Measurements from ENCODE around the gene FBXO8.

The FBXO8 gene

GRCh38 chr4:174245714-174246113, 37.8 kb downstream of the FBXO8 start:
- no peak for DNase-seq (ENCODE audit: low read depth in 2 of 2)

DNA sequence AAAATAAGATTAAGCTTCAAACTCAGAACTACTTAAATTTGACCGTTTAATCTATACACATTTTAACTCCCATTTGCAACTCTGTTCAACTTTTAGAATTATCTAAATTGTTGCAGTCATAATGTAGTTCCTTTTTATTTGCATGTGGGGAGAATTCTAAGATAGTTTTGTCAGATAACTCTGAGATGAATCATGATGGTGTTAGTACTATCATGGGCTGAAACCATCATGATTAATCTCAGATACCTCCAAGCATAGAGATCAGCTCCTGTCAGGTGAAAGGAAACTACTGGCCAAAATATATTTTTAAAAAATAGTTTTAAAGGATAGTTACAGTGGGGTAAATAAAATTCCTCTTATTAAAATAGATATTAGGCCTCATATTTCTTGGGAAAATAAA, 39.0 kb downstream of the FBXO8 start:
- DNase-seq (ENCODE audit: low read depth in 2 of 2): no peak

DNA sequence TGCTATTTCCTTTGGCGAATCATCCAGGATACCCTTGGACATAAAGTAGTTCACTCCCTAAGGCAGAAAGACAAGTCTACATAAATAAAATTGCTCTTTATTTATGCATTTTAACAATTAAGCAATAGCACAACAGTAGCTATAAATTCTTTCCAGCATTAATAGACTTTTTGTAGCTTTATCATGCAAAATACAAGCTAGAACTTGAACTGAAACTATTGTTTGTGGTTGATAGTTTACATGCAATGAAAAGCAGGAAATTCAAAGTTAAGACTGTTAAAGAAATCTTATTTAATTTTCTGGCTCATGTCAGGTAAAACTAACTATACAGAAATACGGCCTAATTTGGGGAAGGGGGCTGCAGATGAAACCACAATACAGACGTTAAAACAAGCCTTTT, 42.3 kb downstream of the FBXO8 start:
- no peak for DNase-seq (ENCODE audit: low read depth in 2 of 2)

DNA sequence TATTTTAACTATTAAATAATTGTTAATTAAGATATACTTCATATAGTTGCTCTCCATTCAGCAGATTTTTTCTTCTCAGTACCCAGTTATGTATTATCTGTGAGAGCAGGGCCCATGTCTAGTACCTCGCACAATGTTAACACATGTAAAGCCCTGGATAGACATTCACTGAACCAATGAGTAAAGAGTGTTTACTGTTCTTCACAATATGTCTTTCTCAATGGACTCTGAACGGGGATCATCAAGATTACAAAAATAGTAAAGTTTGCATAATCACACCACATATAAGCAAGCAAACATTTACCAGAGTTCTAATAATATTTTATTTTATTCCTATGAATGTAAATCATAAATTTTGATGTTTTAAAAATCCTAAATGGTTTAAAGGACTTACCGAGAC, 47.1 kb downstream of the FBXO8 start:
- DNase-seq (ENCODE audit: low read depth in 2 of 2): no peak

GRCh38 chr4:174230680-174231079, 52.8 kb downstream of the FBXO8 start:
- no peak for DNase-seq (ENCODE audit: low read depth in 2 of 2)

- DNase-seq (ENCODE audit: low read depth in 2 of 2): no peak
These were observed 53.3 kb downstream of the FBXO8 start for GRCh38 chr4:174230148-174230547.

DNA sequence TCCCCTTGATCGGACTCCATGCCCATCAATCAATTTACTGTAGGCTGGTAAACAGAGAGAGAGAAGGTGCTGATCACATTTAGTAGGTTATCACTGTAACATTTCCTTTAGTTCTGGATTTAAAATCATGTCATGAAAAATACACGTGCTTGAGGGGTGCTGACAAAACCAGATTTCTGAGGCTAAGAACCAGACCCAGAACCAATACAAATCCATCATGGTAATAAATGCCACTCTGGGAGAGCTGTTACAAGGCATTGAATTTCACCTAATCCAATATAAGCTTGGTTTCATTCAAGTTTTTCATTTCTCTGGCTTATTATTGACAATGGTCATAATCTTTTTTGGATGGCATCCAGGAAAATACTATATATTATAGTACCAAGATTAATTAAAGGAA, 54.5 kb downstream of the FBXO8 start:
- DNase-seq (ENCODE audit: low read depth in 2 of 2): no peak

DNA sequence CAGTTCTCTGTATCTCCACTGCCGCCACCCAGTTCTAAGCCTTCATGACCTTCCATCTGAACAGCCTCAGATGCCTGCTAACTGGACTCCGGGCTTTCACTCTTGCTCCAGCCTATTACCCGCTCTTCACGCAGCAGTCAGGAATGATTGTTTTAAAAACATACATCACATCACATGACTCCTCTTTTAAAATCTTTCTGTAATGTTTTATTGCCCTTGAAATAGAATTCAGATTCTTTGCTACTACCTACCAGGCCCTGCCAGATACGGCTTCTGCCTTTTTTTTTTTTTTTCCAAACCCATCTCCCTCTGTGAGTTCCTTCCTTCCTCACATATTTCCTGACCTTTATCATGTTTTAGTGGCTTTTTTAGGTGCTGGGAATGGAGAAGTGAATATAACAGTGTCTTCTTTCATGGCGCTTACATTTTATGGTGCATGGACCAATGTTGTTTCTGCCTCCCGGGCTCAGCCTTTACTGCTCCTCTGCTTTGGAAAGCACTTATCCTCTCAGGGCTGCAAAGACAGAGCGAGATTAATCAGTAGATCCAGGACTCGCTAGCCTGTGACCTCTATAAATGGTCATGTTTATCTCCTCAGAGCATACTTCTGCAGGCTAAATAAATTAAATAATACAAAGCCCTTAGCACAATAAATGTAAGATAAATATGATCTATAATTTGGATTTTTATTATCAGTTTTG, 58.0 kb downstream of the FBXO8 start:
- DNase-seq (ENCODE audit: low read depth in 2 of 2): no peak

DNA sequence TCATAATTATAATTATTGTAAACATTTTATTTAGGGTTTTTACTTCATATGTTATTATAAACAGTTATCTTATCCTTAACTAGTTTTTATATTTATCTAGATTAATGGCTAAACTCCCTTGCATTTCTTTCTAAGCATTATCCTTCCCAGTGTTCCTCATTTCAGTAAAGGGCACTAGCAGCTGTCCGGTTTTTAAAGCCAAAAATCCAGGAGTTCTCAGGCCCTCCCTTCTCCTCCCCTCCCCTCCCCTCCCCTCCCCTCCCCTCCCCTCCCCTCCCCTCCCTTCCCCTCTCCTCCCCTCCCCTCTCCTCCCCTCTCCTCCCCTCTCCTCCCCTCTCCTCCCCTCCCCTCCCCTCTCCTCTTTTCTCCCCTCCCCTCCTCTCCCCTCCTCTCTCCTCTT, 58.9 kb downstream of the FBXO8 start:
- DNase-seq (ENCODE audit: low read depth in 2 of 2): no peak

GRCh38 chr4:174222266-174222872, 61.1 kb downstream of the FBXO8 start:
- DNase-seq (ENCODE audit: low read depth in 2 of 2): no peak

DNA sequence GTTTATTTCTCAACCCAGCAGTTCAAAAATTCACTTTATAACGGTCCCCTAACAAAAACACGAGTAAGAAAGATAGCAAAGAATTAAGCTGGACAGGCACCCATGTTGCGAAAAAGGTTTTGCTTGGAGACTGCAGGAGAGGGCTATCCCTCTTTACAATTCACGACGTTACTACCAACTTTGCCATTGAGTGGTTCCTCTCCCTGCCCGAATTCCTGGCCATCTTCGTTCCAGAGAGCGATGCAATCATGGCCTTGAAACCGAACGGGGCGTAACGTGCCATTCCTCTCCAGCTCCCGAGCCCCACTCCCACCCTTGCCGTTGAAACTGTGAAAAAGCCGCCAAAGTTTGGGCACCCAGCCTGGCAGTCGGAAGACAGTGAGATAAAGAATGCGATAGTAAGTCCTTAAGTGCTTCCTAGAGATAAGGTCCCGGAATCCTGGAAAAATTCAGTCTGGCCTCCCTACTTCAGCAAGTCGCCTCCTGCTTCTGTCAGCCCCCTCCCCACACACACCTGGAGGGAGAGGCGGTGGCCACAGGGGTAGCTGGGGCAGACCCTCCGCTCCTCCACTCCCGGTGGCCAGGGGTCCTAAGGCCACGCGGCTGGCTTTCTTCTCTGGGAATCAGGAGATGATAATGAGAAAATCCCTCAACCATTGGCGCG, 65.2 kb downstream of the FBXO8 start:
- DNase-seq (ENCODE audit: low read depth in 2 of 2): no peak

DNA sequence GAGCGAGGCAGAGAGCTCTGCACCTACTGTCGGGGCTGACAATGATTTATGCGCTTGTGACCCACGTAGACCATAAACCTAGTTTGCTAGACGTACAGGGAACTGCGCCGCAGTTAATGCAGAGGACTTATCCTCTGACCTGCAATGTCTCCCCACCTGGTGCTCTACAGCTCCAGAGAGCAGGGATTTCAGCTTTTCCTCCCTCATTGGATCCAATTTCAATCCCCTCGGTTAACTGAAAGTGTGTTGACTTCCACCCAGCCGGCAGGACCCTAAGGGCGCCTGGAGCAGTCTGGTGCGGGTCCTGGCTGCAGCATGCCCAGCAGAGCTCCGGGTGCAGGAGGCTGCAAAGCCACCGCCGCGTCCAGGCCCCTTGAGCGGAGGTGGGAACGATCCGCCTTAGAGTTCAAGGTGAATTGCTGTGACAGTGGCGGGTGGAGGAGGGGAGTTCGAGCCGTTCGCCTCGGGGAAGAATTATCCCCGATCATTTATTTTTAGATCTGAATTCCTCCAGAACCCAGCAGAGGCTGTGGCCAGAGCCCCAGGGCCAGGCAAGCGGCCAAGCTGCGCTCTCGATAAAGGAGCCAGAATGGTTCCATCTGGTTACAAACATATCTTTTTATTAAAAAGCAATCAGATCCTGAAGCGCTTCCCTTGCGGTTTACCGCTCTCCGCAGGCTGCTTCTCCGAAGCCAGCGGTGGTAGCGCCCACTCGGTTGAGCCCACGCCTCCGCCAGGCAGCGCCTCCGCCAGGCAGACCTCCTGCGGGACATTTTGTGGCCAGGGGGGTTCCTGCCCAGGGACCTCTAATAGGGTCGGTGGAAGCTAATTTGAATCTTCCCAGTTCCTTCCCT, 66.0 kb downstream of the FBXO8 start:
- no peak for DNase-seq (ENCODE audit: low read depth in 2 of 2)

DNA sequence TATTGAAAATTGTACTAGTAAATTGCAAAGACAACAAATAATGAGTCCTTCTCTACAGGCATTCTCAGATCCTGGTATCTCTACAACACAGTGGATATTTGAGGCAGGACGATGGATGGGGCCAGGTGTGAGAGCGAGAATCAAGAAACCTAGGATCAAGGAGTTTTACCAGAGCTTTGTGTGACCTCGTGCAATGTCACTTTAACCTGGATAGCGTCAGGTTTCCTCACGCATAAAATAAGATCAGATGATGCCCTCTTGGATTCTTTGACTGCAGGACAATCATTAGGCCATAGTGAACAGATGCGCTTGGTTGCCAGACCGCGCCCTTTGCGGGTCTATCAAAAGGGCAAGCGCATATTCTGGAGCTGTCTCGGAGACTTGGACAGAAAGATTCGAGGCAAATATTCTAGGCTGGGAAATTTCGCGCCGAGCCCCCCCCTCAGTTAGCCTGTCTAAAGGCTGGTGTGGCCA, 66.6 kb downstream of the FBXO8 start:
- no peak for DNase-seq (ENCODE audit: low read depth in 2 of 2)

DNA sequence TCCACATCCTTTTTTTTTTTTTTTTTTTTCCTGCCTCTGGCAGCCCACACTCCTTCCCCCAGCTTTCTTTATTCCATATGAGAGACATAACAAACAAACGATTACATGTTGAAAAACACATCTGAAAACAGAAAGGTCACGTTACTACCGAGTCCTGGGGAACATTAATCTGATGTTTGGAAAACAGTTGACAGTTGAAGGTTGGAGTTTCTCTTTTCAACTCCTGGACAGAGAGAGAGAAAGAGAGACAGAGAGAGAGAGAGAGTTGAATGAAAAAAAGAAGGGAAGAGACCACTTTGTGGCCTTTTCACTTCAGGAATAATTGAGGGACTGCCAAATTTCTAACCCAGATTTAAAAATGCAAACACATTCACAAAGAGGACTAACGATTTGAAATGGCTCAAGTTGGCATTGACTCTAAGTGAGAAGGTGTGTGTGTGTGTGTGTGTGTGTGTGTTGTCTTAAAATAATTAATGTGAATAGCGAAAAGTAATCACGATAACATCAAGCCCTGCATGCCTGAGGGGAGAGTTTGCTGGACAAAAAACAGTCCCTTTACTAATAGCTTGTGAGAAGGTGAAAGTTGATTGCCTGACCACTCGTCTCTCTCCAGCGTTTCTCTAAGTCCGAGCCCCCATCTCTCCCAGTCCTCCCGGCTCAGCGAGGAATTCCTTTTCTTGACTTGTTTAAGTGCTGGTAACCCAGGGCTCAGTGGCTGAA, 67.3 kb downstream of the FBXO8 start:
- DNase-seq (ENCODE audit: low read depth in 2 of 2): no peak

GRCh38 chr4:174215057-174215456, 68.4 kb downstream of the FBXO8 start:
- DNase-seq (ENCODE audit: low read depth in 2 of 2): no peak

DNA sequence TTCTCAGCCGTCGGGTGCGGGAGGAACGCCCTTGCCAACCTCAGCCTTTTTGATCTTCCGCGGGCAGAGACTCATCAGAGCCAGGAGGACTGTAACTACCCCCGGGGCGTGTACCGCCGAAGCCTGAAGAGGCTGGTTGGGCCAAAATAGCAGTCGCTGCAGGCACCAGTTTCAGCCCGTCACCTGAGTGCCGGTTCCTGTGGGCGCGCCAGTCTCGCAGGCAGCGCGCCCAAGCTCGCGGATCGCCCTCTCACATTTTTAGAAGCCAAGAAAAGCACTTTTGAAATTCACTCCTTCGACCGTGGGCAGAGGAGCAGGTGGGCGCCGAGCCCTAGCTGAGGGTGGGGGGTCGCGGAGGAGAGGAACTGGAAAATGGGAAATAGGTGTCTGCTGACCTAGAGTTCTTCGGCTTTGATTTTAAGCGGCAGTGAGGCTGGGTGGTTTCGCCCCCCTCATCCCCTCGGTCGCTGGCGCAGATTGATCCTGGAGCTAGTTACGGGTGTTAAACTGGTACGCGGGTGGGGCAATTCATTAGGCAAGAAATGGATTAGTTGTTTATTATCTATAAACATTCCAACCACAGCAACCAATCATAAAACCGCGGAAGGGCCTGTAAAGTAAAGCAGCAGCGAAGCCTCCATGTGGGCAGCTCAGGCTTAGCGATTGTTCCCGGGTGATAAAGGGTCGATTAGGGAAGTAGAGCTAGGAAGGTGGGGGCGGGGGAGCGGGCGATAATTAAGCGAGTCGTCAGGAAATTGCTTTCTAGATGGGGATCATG, 69.2 kb downstream of the FBXO8 start:
- DNase-seq (ENCODE audit: low read depth in 2 of 2): no peak

DNA sequence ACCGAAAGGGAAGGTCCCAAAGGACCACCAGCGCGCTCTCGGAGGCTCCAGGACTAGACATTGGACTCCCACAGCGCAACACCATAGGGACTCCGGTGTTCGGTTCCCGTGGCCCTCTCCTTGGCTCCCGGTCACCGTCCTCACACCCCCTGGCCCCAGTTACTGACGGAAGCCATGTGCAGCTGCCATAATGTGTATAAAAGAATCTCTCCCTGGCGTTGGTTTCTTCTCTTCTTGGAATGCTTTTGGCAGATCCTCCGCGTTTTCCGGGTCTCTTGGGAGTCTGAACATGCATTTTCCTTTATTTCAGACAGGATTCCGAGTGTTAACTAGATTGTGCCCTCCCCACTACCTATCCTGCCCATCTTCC, 69.8 kb downstream of the FBXO8 start:
- DNase-seq (ENCODE audit: low read depth in 2 of 2): no peak

- DNase-seq (ENCODE audit: low read depth in 2 of 2): no peak
These were observed 71.4 kb downstream of the FBXO8 start for GRCh38 chr4:174212061-174212460.

GRCh38 chr4:174211622-174212044, 71.8 kb downstream of the FBXO8 start:
- no peak for DNase-seq (ENCODE audit: low read depth in 2 of 2)

- no peak for DNase-seq (ENCODE audit: low read depth in 2 of 2)
These were observed 72.4 kb downstream of the FBXO8 start for GRCh38 chr4:174210952-174211490.

GRCh38 chr4:174210354-174210753, 73.1 kb downstream of the FBXO8 start:
- DNase-seq (ENCODE audit: low read depth in 2 of 2): no peak

Data from activated CD8-positive, alpha-beta memory T cell treated with anti-CD3 and anti-CD28 coated beads for 4 hours (primary cell).